Activated CD4-positive, alpha-beta T cell treated with anti-CD3 and anti-CD28 coated beads for 4 hours (primary cell): Measurements from ENCODE around the gene OR8B12.
A peak's percentile ranks its signal among the peaks of the same experiment; 100 is the strongest.

Experiments used
- DNase-seq, 2 donors: peaks; one replicate each; pipeline ENCODE4 v3.0.0-alpha.2; 2020

OR8B12 gene, protein sequence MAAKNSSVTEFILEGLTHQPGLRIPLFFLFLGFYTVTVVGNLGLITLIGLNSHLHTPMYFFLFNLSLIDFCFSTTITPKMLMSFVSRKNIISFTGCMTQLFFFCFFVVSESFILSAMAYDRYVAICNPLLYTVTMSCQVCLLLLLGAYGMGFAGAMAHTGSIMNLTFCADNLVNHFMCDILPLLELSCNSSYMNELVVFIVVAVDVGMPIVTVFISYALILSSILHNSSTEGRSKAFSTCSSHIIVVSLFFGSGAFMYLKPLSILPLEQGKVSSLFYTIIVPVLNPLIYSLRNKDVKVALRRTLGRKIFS

DNA sequence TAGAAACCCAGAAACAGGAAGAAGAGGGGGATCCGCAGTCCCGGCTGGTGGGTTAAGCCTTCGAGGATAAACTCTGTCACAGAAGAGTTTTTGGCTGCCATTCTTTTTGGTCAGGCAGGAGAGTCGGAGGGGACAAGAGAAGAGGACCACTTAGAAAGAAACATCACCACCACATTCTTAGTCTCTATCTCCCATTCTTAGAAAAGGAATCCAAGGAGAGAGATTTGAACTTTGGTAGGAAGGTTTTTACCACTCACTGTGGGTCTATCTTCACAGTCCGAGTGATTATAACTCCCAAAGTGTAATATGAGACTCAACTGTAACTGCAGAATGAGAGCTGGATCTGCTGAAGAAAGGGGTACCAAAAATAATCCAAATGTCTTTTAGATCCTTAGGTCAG is at the start of gene OR8B12:
Gene OR8B12, minus strand, starts transcription at position 101 of the 400 bp plus-strand sequence. Its CDS starts 0 bp downstream, at position 101.
- no peak for DNase-seq

DNA sequence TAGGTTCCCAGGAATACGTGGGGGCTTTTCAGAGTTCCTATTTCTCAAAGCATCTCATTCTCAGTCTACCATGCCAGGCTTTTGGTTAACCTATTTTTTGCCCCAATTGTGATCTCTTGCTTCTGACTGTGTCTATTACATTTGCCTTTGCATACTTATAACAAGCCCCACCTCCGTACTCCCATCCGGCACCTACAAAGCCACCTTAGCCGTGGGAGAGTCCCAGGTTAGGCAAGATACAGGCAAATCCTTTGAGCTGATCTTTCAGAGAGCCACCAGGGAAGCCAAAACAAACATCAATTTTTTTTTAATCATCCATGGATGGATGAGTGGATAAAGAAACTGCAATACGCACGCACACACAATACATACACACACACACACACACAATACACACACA is 49.2 kb upstream of the OR8B12 start:
- DNase-seq: no peak

DNA sequence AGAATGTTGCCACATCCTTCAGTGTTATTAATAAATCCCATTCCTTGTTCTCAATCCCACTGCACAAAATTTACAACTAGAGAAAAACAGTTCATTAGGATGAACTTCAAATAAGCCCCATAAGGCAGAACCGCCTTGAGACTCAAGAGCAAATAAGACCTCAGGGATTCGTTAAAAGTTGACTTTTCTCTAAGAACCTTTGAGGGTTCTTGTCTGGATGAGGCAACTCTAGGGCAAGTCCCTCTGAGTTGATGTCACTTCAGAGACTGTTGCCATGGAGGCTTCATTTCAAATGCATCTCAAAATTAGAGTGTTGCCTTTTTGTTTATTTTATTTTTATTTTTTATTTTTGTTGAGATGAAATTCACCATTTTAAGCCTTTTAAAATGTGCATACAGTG is 48.0 kb upstream of the OR8B12 start:
- DNase-seq: no peak

DNA sequence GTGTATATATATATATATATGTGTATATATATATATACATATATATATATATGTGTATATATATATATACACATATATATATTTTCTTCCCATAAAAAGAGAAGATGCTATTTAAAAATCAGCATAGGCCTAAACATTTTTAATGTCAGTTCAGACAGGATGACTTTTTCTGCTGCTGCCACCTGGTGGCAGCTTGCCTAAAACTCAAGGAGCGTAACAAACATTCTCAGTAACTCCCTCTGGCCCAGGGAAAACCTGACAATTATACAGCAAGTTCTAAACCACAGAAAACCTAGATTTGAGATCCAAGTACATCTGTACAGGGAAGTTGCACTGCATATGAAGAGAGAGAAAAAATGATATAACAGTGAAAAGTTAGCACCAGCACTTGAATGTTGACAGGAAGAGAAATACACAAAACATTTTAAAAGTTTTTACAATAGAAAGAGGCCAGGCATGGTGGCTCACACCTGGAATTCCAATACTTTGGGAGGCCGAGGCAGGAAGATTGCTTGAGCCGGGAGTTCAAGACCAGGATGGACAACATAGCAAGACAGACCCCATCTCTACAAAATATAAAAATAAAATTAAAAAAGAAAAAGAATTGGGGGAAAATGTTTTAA is 42.9 kb upstream of the OR8B12 start:
- DNase-seq: peak; percentile 12 to 32

DNA sequence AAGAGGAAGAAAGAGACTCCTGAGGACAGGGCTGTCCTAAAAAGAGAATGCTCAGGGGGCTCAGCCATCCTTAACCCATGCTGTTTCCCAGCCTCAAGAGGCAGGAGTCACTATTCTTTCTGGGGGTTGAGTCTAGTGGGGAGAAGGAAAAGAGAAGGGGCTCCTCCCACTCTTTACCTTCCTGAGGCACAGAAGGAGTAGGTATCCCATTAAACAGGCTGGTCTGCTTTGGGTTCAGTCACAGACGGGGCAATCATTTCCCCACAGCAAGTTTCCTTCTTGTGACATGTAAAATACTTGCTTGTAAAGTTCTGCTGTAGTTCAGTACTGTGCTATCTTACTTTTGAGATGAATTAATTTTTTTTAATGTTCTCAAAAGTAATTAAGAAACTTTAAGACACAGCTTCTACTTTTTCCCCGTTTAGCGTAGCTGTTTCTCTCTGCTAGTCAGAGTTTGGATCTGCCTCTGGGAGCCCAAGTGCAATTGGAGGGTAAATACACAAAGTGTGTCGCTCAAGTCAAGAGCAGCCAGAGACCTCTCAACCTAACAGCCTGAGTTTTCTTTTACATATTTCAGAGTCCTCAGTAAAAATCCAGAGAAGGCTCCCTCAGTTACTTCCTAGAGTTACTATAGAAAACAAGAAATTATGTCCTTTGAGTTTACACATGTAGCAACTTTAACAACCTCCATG is 41.4 kb upstream of the OR8B12 start:
- DNase-seq: no peak

DNA sequence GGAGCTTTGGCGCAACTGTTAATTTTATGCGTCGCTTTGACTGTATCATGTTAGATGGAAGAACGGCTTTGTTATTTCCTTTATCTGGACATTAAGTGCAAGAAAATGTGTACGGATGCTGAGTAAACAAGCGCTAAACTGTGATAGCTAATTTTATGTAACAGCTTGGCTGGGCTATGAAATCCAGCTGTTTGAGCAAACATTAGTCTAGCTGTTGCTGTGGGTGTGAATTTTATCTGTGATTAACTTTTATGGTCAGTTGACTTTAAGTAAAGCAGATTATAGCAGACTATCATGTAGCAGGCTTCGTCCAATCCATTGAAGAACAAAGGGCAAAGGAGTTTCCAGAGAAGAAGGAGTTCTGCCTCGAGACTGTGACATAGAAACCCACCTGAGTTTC is 40.3 kb upstream of the OR8B12 start:
- no peak for DNase-seq

DNA sequence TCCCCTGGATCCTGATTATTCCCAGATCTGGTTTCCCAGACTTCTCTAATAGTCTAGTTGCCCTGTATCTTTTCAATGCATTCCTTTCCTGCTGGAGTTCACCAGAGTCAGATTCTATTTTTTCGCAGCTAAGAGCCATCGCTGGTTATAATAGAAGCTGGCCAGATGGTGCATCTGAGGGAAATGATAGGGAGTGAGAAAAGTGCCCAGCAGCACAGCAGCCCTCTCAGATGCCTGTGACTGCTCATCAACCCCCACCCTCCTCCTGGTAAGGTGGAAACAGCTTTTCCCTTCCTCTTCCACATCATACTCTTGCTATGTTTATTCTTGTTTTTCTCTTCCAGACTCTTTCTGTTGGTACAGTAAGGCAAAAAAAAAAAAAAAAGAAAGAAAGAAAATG is 39.1 kb upstream of the OR8B12 start:
- DNase-seq: no peak

DNA sequence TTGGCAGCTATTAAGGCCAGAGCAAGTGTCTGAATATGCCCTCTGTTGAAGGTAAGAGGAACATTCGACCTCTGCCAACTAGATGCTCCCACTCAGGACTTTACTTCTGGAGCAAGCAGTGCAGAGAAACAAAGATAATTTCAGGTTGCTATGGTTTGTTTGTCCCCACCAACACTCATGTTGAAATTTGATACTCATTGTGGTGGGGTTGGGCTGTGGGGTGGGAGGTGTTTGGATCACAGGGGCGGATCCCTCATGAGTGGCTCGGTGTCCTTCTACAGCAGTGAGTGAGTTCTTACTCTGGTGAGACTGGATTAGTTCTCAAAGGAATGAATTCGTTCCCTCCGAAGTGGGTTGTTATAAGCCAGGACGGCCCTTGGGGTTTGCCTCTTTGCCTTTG is 38.4 kb upstream of the OR8B12 start:
- DNase-seq: no peak

DNA sequence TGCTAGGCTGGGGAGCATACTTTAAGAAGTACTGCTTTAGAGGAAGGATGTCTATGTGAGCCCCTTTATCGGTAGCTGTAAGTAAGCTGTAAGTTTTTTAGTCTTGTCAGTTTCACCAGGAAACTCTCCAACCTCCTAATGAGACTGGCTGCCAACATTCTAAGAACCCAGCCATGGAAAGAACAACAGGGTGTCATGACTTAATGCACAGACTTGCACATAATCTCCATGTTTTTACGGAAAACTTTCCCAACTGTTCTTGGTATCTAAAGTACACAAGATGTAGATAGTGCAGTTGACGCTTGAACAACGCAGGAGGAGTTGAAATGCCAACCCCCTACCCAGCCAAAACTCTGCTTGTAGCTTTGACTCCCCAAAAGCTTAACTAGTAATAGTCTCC is 35.3 kb upstream of the OR8B12 start:
- DNase-seq: no peak

DNA sequence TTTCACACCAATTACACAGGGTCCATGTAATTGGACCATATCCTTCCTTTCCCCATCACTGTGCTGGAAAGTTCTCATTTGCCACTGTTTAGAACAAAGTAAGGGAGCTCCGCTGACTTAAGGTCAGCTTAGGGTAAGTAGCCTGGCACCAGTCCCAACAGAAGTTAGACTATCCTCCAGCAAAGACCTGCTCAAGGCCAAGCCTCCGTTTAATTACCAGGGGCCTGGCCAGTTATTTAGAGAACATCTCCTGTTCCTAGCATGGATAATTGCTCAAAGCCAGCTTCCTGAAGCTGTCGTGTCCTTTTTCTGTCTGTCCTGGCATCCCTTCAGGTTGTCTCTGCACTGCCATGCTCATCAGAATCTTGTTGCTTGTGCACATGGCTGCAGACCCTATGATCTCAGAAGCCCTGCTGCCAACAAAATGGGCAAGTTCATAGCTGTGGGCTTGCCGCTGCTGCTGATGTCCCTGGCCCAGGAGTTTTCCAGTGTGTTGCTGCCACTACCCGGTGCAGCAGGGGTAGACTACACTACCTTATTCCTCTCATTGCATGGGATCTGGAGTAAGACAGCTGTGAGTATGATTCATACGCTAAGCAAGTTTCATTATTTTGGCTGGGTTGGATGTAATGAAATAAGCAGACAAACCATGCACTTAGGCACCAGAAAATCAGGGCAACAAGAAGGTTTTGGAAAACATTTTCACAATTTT is 34.4 kb upstream of the OR8B12 start:
- DNase-seq: no peak

DNA sequence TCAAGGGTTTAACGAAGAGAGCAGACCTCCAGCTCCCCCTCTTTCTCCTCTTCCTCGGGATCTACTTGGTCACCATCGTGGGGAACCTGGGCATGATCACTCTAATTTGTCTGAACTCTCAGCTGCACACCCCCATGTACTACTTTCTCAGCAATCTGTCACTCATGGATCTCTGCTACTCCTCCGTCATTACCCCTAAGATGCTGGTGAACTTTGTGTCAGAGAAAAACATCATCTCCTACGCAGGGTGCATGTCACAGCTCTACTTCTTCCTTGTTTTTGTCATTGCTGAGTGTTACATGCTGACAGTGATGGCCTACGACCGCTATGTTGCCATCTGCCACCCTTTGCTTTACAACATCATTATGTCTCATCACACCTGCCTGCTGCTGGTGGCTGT is 26.7 kb upstream of the OR8B12 start:
- no peak for DNase-seq

DNA sequence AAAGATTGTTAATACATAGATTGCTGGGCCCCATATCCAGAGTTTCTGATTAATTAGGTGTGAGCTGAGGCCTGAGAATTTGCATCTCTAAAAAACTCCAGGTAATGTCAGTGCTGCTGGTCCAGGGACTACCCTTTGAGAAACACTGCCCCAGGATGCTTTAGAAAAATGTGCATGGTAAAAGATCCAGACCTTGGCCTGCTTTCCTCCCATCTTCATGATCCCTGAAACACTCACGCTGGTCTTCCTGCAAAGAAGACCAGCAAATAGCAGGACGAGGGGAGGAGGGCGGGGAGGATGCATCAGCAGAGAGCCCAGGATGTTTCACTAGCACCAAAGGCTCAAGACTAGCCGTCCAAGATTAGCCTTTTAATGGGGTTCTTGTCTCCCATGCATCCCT is 26.2 kb upstream of the OR8B12 start, which contains the start of gene OR8A1:
Gene OR8A1, plus strand, starts transcription at position 301 of the 400 bp plus-strand sequence. CDS start 123 bp downstream, outside the sequence.
- no peak for DNase-seq

DNA sequence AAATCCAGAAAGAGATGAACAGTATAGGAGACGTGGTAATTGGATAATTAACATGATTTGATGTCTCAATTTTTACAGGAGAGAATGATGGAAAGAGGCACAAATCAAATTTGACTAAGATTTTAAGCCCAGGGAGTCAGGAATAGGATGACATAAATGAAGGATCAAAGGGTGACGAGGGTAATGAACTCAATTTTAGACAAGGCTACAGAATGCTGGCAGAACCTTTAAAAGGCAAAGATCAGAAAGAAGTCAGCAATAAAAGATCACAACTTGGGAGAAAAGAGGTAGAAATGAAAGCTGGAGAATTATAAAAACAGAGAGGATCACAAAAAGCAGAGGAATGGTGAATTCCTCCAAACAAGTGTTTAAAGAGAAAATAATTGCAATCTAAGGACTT is 13.4 kb upstream of the OR8B12 start:
- no peak for DNase-seq

DNA sequence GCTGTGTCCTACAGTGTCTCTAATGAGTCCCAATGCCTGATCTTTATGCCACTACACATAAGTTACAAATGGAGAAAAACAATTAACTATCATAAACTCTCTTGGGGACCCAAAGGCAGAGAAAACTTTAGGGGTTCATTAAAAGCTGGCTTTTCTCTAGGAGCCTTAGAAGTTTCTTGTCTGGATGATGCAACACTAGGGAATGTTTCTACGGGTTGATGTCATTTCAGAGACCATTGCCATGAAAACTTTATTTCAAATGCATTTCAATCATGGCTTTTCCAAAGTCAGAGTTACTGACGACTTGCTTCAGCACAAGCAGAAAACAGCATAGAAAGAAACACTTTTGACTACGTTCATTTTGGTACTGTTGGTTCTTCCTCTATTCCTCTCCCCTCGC is 8.5 kb upstream of the OR8B12 start:
- DNase-seq: no peak

DNA sequence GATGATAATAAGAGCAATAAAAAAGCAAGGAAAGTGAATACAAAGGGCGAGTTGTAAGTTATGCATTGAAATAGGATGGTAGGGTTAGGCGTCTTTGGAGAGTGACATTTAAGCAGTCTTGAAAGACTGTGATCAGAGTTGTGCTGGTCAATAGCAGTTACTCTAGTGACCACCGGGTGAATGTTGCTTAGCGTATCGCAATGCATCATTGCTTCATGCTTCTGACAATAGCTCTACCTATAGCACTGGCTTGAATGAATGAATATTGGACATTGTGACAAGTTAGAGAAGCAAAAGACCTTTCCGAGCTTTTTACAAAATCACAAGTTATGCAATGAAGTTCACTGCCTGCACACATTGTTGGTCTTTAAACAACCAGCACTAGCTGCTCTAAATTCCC is 7.7 kb upstream of the OR8B12 start:
- no peak for DNase-seq

DNA sequence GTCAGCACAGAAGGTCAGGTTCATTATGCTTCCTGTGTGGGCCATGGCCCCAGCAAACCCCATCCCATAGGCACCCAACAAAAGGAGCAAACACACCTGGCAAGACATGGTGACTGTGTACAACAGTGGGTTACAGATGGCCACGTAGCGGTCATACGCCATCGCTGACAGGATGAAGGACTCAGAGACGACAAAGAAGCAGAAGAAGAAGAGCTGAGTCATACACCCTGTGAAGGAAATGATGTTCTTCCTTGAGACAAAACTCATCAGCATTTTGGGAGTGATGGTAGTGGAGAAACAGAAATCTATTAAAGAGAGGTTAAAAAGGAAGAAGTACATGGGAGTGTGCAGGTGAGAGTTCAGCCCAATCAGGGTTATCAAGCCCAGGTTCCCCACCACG is 309 bp downstream of the OR8B12 start:
- DNase-seq: no peak

DNA sequence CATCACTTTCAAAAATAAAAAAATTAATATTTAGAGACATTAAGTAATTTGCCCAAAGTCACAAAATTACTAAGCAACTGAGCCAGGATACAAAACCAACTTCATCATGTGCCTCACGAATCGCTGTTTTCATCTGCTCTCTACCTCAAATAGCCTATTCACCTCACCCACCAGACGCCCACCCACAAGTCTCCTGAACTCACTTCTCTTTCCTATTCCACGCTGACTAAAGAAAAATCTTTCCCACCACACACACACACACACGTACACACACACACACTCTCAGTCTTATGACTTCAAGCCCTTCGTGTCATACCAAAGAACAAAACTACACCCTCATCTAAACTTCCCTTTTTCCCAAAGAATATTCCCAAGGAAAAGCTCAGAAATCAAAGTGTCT is 2.2 kb downstream of the OR8B12 start:
- no peak for DNase-seq

DNA sequence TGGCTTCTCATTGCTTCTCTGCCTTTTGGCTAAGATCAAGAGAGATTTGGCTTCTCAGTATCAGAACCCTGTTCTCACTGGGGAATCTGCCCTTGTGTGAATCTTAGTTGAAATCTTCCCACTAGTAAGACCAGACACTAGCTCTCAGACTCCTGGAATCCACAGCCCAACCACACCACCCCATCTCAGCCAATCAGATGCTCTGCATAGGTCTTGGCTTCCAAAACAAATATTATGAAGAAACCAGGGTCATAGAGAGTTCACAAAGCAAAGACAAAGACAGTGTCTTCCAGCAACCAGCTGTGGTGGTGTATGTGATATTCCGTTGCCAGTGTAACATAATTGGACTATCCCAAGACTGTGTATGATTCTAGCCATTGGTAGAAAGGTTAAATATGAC is 5.4 kb downstream of the OR8B12 start:
- no peak for DNase-seq

DNA sequence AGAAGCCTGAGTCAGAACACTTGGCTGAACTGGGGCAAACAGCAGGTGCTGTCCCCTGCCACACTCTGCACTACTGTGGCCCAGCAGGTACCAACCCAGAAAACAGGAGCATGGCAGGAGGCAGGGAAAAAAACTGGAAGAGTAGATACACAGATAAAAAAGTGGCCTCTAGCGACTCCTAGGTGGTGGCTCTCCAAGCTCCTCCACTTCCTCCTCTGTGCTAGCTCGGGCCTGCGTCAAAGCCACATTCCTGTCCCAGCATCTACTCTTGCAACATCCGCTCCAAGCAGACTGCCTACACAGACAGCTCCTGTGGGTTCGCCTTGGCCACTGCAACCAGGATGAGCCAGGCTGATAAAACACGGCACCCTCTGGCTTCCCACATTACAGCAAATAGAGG is 6.9 kb downstream of the OR8B12 start:
- DNase-seq: no peak

DNA sequence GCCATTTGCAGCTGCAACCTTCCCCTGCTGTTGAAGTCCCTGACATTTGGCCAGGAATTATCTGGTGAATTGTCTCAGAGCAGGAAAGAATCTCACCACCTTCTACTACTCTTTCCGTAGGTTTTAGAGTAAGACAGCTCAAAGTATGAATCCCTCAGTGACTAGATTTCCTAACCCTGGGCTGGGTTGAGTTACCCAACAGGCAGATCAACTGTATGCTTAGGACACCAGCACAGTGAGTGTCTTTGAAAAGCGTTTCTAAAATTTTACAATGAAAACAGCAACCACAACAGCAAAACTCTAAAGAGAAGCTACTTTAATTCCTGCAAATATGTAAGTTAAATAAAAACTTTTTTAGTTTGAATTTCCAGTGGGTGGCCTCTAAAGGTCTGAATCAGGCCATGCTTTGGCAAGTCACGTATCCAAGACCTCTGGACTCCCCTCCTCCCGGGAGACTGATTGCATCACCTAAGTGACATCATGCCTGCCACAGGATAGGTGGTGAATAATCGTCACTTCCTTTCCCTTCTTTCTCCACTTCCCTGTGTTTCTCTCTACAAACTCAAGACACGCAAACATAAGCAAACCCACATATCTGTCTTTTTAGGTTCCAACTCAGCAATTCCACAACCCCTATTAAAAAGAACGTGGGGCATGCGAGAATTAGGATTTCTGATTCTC is 7.8 kb downstream of the OR8B12 start:
- DNase-seq: no peak

DNA sequence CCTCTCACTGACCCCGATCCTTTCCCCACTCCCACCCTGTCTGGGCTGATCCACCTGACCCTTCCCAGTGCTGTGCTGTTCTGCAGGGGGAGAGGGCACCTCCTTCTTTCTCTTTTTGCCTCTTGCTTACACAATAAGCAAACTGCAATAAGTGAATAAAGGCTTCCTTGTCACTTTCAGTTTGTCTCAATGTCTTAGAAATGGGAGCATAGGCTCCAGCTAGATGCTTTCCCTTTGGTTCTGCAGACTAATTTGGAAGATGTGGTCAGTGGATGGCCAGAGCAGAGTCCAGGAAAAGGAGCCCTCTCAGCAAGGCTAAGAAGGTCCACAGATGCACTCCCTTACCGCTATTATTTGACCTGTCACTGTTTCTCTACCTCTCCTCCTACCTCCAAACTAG is 9.4 kb downstream of the OR8B12 start:
- no peak for DNase-seq

DNA sequence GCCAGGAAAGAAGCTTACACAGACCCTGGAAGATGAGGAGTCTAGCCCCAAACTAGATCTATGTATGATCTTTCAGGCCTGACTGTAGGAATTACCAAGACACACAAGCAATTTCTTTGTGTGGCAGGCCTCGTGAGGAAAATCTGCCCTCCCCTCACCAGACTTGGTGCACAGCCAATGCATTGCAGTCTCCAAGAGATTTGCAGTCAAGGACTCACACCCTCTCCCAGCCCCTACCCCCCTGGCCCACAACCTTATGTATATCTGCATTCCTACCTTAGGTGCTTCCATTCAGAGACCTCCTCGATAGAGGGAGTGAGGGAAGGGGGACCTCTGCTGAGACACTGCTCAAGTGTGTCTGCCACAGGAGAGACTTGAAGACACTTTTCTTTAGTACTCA is 9.8 kb downstream of the OR8B12 start:
- no peak for DNase-seq

DNA sequence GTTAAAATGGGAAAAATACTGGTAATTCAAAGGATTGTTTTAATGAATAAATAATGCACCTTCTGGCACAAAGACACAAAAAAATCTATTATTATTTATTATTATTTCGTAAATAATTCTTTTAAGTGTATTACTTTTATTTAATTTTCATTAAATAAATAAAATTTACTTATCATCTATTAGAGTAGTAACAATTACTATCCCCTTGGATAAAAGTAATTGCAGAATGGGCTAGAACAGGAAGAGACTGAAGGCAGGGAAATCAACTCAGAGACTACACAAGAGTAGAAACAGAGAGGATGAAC is 23.0 kb downstream of the OR8B12 start:
- no peak for DNase-seq
